A673 (cell line): ENCODE results near the gene NECTIN1. TPM values are rescaled to one million over a fixed set of nuclear protein-coding genes. Genes with fewer than 3 reads are reported as not detected.

Source experiments
- BruUV-seq: library from RNA; stranded (reverse); fragments of 400-500 nt; replicated peaks from 2 replicates; lab custom pipeline; 2021; lab: Mats Ljungman, UMichigan
- CTCF ChIA-PET: fragments of 300-600 bp; sonication (Branson Sonifier 250); formaldehyde crosslinking; loops from one replicate; lab custom pipeline; 2022; ENCODE audit warnings: antibody characterized with exemption; lab: Charles Lee
- POLR2A ChIA-PET: fragments of 300-600 bp; sonication (Branson Sonifier 250); formaldehyde crosslinking; loops from one replicate; lab custom pipeline; 2022; ENCODE audit warnings: antibody characterized with exemption; ENCODE audit not compliant: low non-redundant PET; lab: Charles Lee
- DNase-seq: peaks from one replicate; pipeline ENCODE4 v3.0.0-alpha.2; 2015; ENCODE audit warnings: low spot score
- H3K27ac ChIP-seq: fragments of 200-600 bp; sonication (generic); 2 replicates; pipeline ENCODE4 v1.5.1; 2016; ENCODE audit warnings: mixed run types, low read depth, mild to moderate bottlenecking, mixed read lengths, antibody characterized with exemption, low read length; ENCODE audit not compliant: poor library complexity, severe bottlenecking
- H3K27me3 ChIP-seq: fragments of 200-600 bp; sonication (generic); replicated peaks from 2 replicates; pipeline ENCODE4 v1.6.1; 2017; ENCODE audit warnings: mixed run types, low read depth, mild to moderate bottlenecking, mixed read lengths, antibody characterized with exemption, low read length; ENCODE audit not compliant: insufficient read depth, poor library complexity
- H3K36me3 ChIP-seq: fragments of 200-600 bp; sonication (generic); 2 replicates; pipeline ENCODE4 v1.6.1; 2016; ENCODE audit warnings: mixed run types, mild to moderate bottlenecking, mixed read lengths, antibody characterized with exemption, low read length; ENCODE audit not compliant: insufficient read depth, poor library complexity, severe bottlenecking
- H3K4me1 ChIP-seq: fragments of 200-600 bp; sonication (generic); 2 replicates; pipeline ENCODE4 v1.6.1; 2017; ENCODE audit warnings: mixed run types, mild to moderate bottlenecking, mixed read lengths, antibody characterized with exemption, low read length; ENCODE audit not compliant: insufficient read depth, poor library complexity, severe bottlenecking
- H3K4me3 ChIP-seq: fragments of 200-600 bp; sonication (generic); 2 replicates; pipeline ENCODE4 v1.5.1; 2016; ENCODE audit warnings: low read depth, mixed run types, mild to moderate bottlenecking, mixed read lengths, low read length; ENCODE audit not compliant: poor library complexity, severe bottlenecking
- H3K9me3 ChIP-seq: fragments of 200-600 bp; sonication (generic); 2 replicates; pipeline ENCODE4 v1.6.1; 2016; ENCODE audit warnings: mixed run types, low read depth, mild to moderate bottlenecking, mixed read lengths, antibody characterized with exemption, low read length; ENCODE audit not compliant: poor library complexity, severe bottlenecking
- EZH2 ChIP-seq: fragments of 200-600 bp; sonication (generic); IDR thresholded peaks from 2 replicates; pipeline ENCODE4 v1.6.1; 2017; ENCODE audit warnings: borderline replicate concordance, low read depth, mild to moderate bottlenecking, mixed read lengths, antibody characterized with exemption, low read length; ENCODE audit not compliant: poor library complexity, severe bottlenecking
- intact Hi-C: fragments of 100-400 bp; cut with micrococcal nuclease; formaldehyde crosslinking; loops from one replicate; pipeline ENCODE4 v1.10.0; 2022; ENCODE audit not compliant: unreplicated experiment
- total RNA-seq: library from RNA; stranded (reverse); gene quantifications from 2 replicates; pipeline ENCODE4 v1.2.3, GENCODE V29; 2021
- TF ChIP-seq, protein P1 (sequence below): fragments of 300-800, 200-600 bp; sonication (generic); conservative IDR thresholded peaks from 2 replicates; pipeline ENCODE4 v1.5.1; 2017; ENCODE audit warnings: low read depth, mild to moderate bottlenecking, antibody characterized with exemption, low read length, moderate library complexity, mixed read lengths

NECTIN1 gene
- total RNA-seq, 1 experiment from 2014 or later = 10.1 TPM

DNA sequence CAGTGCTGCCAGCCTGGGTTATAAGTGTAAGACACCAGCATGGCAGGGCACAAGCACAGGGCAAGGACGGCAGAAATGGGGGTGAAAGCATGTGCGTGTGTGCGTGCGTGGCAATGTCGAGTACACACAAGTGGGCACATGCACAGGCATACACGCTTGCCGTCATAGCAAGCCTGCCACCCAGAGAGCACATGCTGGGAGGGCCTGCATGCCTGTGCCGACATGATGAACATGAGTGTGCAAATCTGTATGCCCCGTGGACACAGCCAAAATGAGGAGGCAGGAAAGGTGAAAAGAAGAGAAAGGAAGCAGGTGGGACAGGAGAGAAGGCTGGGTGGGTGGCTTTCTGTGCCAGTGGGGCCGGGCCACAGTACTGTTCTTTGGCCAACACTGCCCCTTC, 62.9 kb downstream of the NECTIN1 start:
- BruUV-seq = no TSS peak
- POLR2A ChIA-PET = no interaction called here
- H3K4me1 ChIP-seq = peaks cover 1% of the 10 kb centered on the region

DNA sequence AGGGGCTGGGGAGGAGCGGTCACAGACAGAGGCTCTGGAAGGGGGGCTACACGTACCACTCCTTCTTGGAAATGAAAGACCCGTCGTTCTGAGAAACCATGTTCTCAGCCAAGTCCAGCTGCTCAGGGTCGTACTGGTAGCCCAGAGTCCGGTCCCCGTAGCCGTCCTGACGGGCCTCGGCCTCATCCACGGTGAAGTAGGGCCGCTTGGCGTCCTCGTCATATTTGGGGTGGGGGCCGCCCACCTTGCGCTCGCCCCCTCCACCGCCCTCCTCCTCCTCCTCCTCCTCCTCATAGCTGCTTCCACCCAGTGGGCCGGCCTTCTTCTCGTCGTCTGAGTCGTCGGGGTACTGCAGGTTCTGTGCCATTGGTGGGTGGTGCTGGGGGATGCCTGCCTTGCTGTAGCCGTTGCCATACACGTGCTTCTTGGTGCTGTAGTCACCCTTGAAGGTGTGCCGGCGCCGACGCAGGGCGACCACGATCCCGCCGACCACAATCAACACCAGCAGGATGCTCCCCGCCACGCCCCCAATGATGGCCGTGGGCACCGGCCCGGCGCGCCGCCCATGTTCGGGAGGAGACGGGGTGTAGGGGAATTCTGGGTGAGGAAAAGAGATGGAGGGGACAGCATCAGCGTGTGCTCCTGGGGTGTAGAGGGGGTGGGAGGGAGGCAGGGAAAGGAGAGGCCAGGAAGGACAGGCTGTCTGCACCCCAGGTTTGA, 64.1 kb downstream of the NECTIN1 start:
- ChIA-PET CTCF (no interaction called here), POLR2A (interaction anchor here (0.6 kb wide), 1 partner anchor 36 kb away, joined by 3 read pairs; no protein-coding TSS in a partner anchor)
- no peak for DNase-seq
- no peaks in the 10 kb centered on the region for H3K36me3 ChIP-seq
- TF ChIP-seq, protein P1, sequence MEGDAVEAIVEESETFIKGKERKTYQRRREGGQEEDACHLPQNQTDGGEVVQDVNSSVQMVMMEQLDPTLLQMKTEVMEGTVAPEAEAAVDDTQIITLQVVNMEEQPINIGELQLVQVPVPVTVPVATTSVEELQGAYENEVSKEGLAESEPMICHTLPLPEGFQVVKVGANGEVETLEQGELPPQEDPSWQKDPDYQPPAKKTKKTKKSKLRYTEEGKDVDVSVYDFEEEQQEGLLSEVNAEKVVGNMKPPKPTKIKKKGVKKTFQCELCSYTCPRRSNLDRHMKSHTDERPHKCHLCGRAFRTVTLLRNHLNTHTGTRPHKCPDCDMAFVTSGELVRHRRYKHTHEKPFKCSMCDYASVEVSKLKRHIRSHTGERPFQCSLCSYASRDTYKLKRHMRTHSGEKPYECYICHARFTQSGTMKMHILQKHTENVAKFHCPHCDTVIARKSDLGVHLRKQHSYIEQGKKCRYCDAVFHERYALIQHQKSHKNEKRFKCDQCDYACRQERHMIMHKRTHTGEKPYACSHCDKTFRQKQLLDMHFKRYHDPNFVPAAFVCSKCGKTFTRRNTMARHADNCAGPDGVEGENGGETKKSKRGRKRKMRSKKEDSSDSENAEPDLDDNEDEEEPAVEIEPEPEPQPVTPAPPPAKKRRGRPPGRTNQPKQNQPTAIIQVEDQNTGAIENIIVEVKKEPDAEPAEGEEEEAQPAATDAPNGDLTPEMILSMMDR = no peak
- TF ChIP-seq EZH2 = no peak
- H3K4me1 ChIP-seq = no peaks in the 10 kb centered on the region
- no TSS peak for BruUV-seq
- H3K9me3 ChIP-seq = no peaks in the 10 kb centered on the region
- no peaks in the 10 kb centered on the region for H3K27me3 ChIP-seq
- no peak overlapping the region for H3K27ac ChIP-seq
- intact Hi-C loops = loop anchor here (5.0 kb wide), 2 partner anchors 347 to 502 kb away; no protein-coding TSS in a partner anchor
- H3K4me3 ChIP-seq = no peak overlapping the region

More for the DNA sequence above, 62.9 kb downstream of the NECTIN1 start:
- no peak overlapping the region for H3K27ac ChIP-seq
- no peak overlapping the region for H3K4me3 ChIP-seq
- no peaks in the 10 kb centered on the region for H3K36me3 ChIP-seq
- no peak for DNase-seq
- TF ChIP-seq EZH2 = no peak
- TF ChIP-seq, protein P1 = no peak
- H3K27me3 ChIP-seq = no peaks in the 10 kb centered on the region
- intact Hi-C loops = loop anchor here (1.0 to 5.0 kb wide), 4 partner anchors 185 to 501 kb away; no protein-coding TSS in a partner anchor
- CTCF ChIA-PET = no interaction called here
- H3K9me3 ChIP-seq = no peaks in the 10 kb centered on the region

DNA sequence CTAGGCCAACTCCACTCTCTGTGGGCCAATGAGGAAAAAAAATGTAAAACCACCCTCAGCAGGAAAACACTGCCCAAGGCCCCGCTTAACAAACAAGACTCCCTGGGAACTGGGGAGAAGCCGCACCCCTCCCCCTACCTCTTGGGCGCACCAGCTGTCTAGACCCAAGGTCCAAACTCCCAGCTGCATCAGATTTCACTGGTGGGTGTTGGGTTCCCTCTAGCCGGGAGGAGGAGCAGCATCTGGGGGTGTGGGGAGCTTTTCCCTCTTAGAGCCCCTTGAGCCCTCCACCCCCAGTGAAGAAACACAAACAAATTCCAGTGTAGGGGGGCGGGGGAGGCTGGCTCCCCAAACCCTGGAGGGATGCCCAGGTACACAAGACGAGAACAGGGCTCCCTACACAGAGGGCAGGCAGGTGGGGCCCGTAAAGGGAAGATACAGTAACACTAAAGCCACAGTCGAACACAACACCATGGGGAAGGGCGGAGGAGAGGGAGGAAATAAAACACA, 64.9 kb downstream of the NECTIN1 start:
- intact Hi-C loops = no loop called here
- TF ChIP-seq EZH2 = no peak
- TF ChIP-seq, protein P1 = no peak
- ChIA-PET CTCF (no interaction called here), POLR2A (no interaction called here)
- Histone ChIP-seq H3K4me3 (no peak overlapping the region), H3K4me1 (no peaks in the 10 kb centered on the region), H3K36me3 (no peaks in the 10 kb centered on the region), H3K27ac (no peak overlapping the region), H3K9me3 (no peaks in the 10 kb centered on the region), H3K27me3 (no peaks in the 10 kb centered on the region)
- DNase-seq = no peak
- BruUV-seq = no TSS peak
